ENCODE results near the gene CECR2.

The CECR2 gene

GRCh38 chr22:17483688-17484372, 114.6 kb downstream of the CECR2 start:
- no peaks in the 10 kb centered on the region for H3K9me2 ChIP-seq (replicated peaks; ENCODE audit: insufficient read depth, low read length)
- no peaks in the 10 kb centered on the region for H3F3A ChIP-seq (ENCODE audit: insufficient read depth, low read length)
- no peak overlapping the region for H2AFZ ChIP-seq (ENCODE audit: low read length)
- no peaks in the 10 kb centered on the region for H3K36me3 ChIP-seq (replicated peaks; ENCODE audit: insufficient read depth, low read length)
- H3K79me2 ChIP-seq (ENCODE audit: low read length) = no peaks in the 10 kb centered on the region
- no peaks in the 10 kb centered on the region for H3K9me3 ChIP-seq (replicated peaks; ENCODE audit: insufficient read depth, low read length)
- H3K9ac ChIP-seq (ENCODE audit: low read length) = no peak overlapping the region
- DNase-seq = no peak
- no peak overlapping the region for H3K27ac ChIP-seq (ENCODE audit: low read length)
- TF ChIP-seq EZH2phosphoT487 (IDR thresholded peaks at IDR 0.05; ENCODE audit: low read length) (no peak), EZH2 (optimal IDR thresholded peaks at IDR 0.05; ENCODE audit: low read depth, low read length) (no peak), CTCF (IDR thresholded peaks at IDR 0.05; ENCODE audit: low read length) (no peak)
- no peak overlapping the region for H3K4me2 ChIP-seq (ENCODE audit: low read depth, low read length)
- H3K27me3 ChIP-seq (replicated peaks; ENCODE audit: insufficient read depth, low read length) = no peaks in the 10 kb centered on the region
- H3K4me3 ChIP-seq (ENCODE audit: low read length) = no peak overlapping the region
- H3K4me1 ChIP-seq (ENCODE audit: low read length) = no peaks in the 10 kb centered on the region
- no peaks in the 10 kb centered on the region for H4K20me1 ChIP-seq (ENCODE audit: insufficient read depth, low read length)

GRCh38 chr22:17484608-17485007, 115.3 kb downstream of the CECR2 start:
- Histone ChIP-seq H3K4me2 (ENCODE audit: low read depth, low read length) (no peak overlapping the region), H3K27me3 (replicated peaks; ENCODE audit: insufficient read depth, low read length) (no peaks in the 10 kb centered on the region), H3K4me3 (ENCODE audit: low read length) (no peak overlapping the region), H3K9me2 (replicated peaks; ENCODE audit: insufficient read depth, low read length) (no peaks in the 10 kb centered on the region), H3K36me3 (replicated peaks; ENCODE audit: insufficient read depth, low read length) (no peaks in the 10 kb centered on the region), H3F3A (ENCODE audit: insufficient read depth, low read length) (no peaks in the 10 kb centered on the region), H3K27ac (ENCODE audit: low read length) (no peak overlapping the region), H3K4me1 (ENCODE audit: low read length) (no peaks in the 10 kb centered on the region), H3K79me2 (ENCODE audit: low read length) (no peaks in the 10 kb centered on the region), H3K9me3 (replicated peaks; ENCODE audit: insufficient read depth, low read length) (no peaks in the 10 kb centered on the region), H3K9ac (ENCODE audit: low read length) (no peak overlapping the region), H2AFZ (ENCODE audit: low read length) (no peak overlapping the region), H4K20me1 (ENCODE audit: insufficient read depth, low read length) (no peaks in the 10 kb centered on the region)
- TF ChIP-seq CTCF (IDR thresholded peaks at IDR 0.05; ENCODE audit: low read length) = no peak
- TF ChIP-seq EZH2phosphoT487 (IDR thresholded peaks at IDR 0.05; ENCODE audit: low read length) = no peak
- no peak for TF ChIP-seq EZH2 (optimal IDR thresholded peaks at IDR 0.05; ENCODE audit: low read depth, low read length)
- no peak for DNase-seq

- H4K20me1 ChIP-seq (ENCODE audit: insufficient read depth, low read length) = no peaks in the 10 kb centered on the region
- H3K9me2 ChIP-seq (replicated peaks; ENCODE audit: insufficient read depth, low read length) = no peaks in the 10 kb centered on the region
- no peaks in the 10 kb centered on the region for H3K27me3 ChIP-seq (replicated peaks; ENCODE audit: insufficient read depth, low read length)
- H2AFZ ChIP-seq (ENCODE audit: low read length) = no peak overlapping the region
- no peak for DNase-seq
- no peak overlapping the region for H3K4me3 ChIP-seq (ENCODE audit: low read length)
- no peaks in the 10 kb centered on the region for H3K4me1 ChIP-seq (ENCODE audit: low read length)
- H3K9ac ChIP-seq (ENCODE audit: low read length) = no peak overlapping the region
- H3K27ac ChIP-seq (ENCODE audit: low read length) = no peak overlapping the region
- no peak for TF ChIP-seq EZH2 (optimal IDR thresholded peaks at IDR 0.05; ENCODE audit: low read depth, low read length)
- no peak for TF ChIP-seq CTCF (IDR thresholded peaks at IDR 0.05; ENCODE audit: low read length)
- no peaks in the 10 kb centered on the region for H3K36me3 ChIP-seq (replicated peaks; ENCODE audit: insufficient read depth, low read length)
- no peaks in the 10 kb centered on the region for H3F3A ChIP-seq (ENCODE audit: insufficient read depth, low read length)
- no peaks in the 10 kb centered on the region for H3K9me3 ChIP-seq (replicated peaks; ENCODE audit: insufficient read depth, low read length)
- no peaks in the 10 kb centered on the region for H3K79me2 ChIP-seq (ENCODE audit: low read length)
- no peak overlapping the region for H3K4me2 ChIP-seq (ENCODE audit: low read depth, low read length)
Observed at GRCh38 chr22:17486313-17486712, 117.1 kb downstream of the CECR2 start.
